T-helper 1 cell treated with Interleukin-12 subunit alpha and Interleukin-12 subunit beta and Interleukin-4 antibody, amounts not matched to agents 30 μg/mL and 1 μg/mL, for 36 hours (primary cell): Measurements from ENCODE around the gene WSB2.
"Not testable (repeated sequence)": the region's sequence is repeated elsewhere in the genome, so short reads cannot be mapped to it uniquely, and the experiment has no call there.

Source experiments
- H3K27ac Mint-ChIP-seq: one replicate; pipeline ENCODE4 v1.8.0; 2021; ENCODE audit warnings: mild to moderate bottlenecking, mixed read lengths
- H3K27me3 Mint-ChIP-seq: one replicate; pipeline ENCODE4 v1.8.0; 2021; ENCODE audit warnings: low read depth, mixed read lengths
- H3K36me3 Mint-ChIP-seq: one replicate; pipeline ENCODE4 v1.8.0; 2021; ENCODE audit warnings: low read depth, mixed read lengths
- H3K4me1 Mint-ChIP-seq: one replicate; pipeline ENCODE4 v1.8.0; 2021; ENCODE audit warnings: low read depth, mixed read lengths
- H3K4me3 Mint-ChIP-seq: one replicate; pipeline ENCODE4 v1.8.0; 2021; ENCODE audit warnings: mild to moderate bottlenecking, moderate library complexity, mixed read lengths
- H3K9me3 Mint-ChIP-seq: one replicate; pipeline ENCODE4 v1.8.0; 2021; ENCODE audit warnings: mixed read lengths

WSB2 gene

DNA sequence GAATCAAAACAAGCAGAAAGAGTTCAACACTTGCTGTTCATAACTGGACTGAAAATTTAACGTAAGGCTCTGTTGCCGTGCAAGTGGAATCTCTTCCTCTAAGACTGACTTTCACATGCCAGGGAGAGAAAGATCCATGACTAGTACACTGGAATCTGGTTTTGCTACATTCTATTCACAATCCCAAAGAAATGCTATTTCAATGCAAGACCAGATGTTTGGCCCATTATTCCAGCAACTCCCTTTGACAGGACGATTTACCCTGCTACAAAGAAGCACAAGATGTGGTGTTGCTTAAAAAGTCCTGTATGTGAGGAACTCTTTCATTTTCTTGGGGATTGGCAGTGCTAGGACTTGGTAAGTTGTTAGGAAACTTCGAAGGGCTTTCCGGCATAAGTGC, 27.1 kb downstream of the WSB2 start:
- Mint-ChIP-seq H3K4me1 (peaks cover 20% of the 10 kb centered on the region), H3K9me3 (no peaks in the 10 kb centered on the region), H3K27ac (no peak overlapping the region), H3K4me3 (no peak overlapping the region), H3K27me3 (no peaks in the 10 kb centered on the region), H3K36me3 (peaks cover 58% of the 10 kb centered on the region)

DNA sequence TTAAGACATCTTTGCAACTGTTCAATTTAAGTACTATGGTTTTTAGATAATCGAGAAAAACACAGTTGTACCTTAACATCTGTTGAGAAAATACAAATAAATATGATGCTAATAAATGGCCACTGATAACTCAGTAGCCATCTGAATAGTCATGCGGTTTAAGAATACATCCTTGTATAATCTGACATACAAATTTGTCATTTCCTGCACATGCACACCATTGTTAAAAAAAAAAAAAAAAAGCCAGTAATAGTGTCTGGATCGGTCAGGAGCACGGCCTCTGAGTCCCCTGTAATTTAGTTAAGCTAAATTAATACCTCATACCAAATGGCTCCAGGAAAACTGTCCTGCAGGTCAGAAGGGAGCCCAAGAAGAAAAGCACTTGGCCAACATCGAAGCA, 27.7 kb downstream of the WSB2 start:
- no peak overlapping the region for H3K4me3 Mint-ChIP-seq
- H3K9me3 Mint-ChIP-seq: no peaks in the 10 kb centered on the region
- H3K27me3 Mint-ChIP-seq: no peaks in the 10 kb centered on the region

DNA sequence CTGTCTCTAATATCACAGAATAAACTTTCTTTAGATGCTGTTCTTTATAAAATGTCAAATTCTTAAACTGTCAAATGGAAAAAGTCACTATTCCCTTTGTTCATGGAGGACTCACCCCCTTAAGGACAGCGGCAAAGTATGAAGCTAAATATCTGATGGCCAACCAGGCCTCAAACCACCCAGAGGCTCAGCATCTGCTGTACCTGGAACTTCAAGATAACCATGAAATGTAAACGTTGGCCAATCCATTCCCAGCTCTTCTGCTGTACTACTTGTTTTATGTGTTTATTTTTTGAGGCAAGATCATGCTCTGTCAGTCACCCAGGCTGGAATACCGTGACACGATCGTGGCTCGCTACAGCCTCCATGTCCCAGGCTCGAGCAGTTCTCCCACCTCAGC, 28.8 kb downstream of the WSB2 start:
- H3K9me3 Mint-ChIP-seq: no peaks in the 10 kb centered on the region
- peaks cover 20% of the 10 kb centered on the region for H3K4me1 Mint-ChIP-seq
- H3K36me3 Mint-ChIP-seq: peaks cover 58% of the 10 kb centered on the region
- H3K27me3 Mint-ChIP-seq: no peaks in the 10 kb centered on the region
- H3K4me3 Mint-ChIP-seq: no peak overlapping the region
- peak overlapping the region; percentile 45 for H3K27ac Mint-ChIP-seq

More for the DNA sequence above, 27.7 kb downstream of the WSB2 start:
- Mint-ChIP-seq H3K4me1 (peaks cover 20% of the 10 kb centered on the region), H3K36me3 (peaks cover 56% of the 10 kb centered on the region), H3K27ac (no peak overlapping the region)

DNA sequence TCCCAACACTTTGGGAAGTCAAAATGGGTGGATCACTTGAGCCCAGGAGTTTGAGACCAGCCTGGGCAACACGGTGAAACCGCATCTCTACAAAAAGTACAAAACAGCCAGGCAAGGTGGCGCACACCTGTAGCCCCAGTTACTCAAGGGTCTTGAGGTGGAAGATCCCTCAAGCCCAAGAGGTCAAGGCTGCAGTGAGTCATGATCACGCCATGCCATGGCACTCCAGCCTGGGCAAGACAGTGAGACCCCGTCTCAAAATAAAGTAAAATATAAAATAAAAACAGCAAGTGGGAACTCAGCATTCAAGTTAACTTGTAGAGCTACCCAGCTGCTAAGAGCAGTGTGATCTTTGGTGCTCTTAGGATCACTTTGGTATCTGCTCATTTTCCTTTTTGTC, 31.8 kb downstream of the WSB2 start:
- Mint-ChIP-seq H3K4me3 (no peak overlapping the region), H3K36me3 (peaks cover 47% of the 10 kb centered on the region), H3K4me1 (peaks cover 7% of the 10 kb centered on the region), H3K9me3 (no peaks in the 10 kb centered on the region), H3K27me3 (no peaks in the 10 kb centered on the region), H3K27ac (no peak overlapping the region)

DNA sequence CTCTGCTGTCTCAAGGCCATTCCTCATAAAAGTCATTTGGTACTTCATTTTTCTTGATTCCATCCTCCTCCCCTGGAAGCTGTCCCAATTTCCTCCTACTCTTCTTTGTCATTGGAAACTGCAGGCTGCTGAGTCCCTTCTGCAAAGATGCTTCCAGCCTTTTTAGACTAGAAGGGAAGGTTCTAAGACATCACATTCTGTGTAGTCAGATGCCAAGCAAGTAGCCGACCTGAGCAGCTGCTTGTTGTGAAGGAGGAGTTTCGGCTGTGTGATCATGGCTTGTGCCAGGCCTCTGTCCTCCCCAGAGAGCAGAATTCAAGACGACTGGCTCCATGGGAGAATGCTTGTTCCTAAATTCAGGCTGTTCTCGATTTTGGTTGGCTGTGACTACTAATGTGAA, 35.8 kb downstream of the WSB2 start:
- H3K4me1 Mint-ChIP-seq: peaks cover 5% of the 10 kb centered on the region
- H3K4me3 Mint-ChIP-seq: no peak overlapping the region
- H3K27me3 Mint-ChIP-seq: no peaks in the 10 kb centered on the region
- no peaks in the 10 kb centered on the region for H3K9me3 Mint-ChIP-seq
- H3K27ac Mint-ChIP-seq: no peak overlapping the region
- H3K36me3 Mint-ChIP-seq: peaks cover 49% of the 10 kb centered on the region

DNA sequence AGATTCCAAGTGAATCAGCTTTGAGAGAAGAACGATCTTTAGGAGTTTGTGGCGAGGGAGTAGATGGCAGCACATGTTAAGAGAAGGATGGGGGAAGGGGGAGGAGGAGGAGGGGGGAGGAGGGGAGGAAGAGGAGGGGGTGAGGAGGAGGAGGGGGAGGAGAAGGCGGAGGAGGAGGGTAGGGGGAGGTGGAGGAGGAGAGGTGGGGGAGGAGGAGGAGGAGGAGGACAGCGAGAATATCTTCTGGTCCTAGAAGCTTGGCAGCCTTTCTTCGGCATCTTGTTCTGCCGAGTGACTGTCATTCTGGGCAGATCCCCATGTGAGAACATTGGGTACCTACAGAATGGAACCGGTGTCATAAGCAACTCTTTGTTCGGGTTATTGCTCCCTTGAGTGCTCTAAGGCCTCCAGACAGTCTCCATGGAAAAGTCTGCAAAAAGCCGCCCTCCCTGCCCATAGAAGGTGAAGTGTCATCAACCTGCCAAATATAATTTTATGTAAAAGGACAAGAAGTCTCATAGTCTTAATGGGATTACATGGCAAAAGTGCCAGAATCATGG, 37.6 kb downstream of the WSB2 start:
- H3K27ac Mint-ChIP-seq: no peak overlapping the region

DNA sequence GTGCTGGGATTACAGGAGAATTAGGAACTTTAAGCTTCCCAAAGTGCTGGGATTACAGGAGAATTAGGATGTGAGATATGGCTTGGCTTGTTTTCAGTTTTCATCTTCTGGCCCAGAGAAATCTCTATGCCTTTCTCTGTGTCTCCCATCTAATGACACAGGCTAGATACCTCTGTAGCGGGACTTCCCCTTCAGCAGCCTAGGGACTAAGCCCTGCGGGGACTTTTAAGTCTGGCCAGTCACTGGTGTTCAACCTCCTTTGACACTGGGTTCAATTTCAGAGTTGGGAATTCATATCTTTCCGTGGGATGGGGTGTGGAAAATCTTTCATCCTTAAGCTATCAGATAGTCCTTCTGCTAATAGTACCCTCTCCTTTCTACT, 38.3 kb downstream of the WSB2 start:
- Mint-ChIP-seq H3K9me3 (no peaks in the 10 kb centered on the region), H3K4me1 (peaks cover 11% of the 10 kb centered on the region), H3K27ac (no peak overlapping the region), H3K27me3 (no peaks in the 10 kb centered on the region), H3K4me3 (no peak overlapping the region), H3K36me3 (peaks cover 42% of the 10 kb centered on the region)

More for the DNA sequence above, 37.6 kb downstream of the WSB2 start:
- Mint-ChIP-seq H3K27me3 (no peaks in the 10 kb centered on the region), H3K4me1 (peaks cover 6% of the 10 kb centered on the region), H3K9me3 (no peaks in the 10 kb centered on the region), H3K4me3 (no peak overlapping the region), H3K36me3 (peaks cover 47% of the 10 kb centered on the region)

DNA sequence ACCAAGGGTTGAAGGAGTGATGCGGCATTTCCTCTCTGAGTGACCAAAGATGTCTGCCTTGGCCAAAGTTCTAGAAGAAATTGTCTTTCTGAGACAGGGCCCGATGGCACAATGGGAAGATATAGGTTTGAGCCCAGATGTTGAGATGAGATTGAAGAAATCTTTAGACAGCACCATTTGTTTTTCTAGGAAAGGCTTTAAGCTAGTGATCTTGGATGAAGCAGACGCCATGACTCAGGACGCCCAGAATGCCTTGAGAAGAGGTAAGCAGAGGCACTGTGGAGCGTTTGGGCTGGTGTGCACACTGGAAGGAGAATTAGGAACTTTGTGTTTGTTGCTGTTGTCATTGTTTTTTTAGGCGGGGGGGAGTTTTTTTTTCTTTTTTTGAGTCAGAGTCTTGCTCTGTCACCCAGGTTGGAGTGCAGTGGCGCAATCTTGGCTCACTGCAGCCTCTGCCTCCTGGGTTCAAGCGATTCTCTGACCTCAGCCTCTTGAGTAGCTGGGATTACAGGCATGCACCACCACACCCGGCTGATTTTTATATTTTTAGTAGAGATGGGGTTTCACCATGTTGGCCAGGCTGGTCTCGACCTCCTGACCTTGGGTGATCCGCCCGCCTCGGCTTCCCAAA, 38.8 kb downstream of the WSB2 start:
- not testable (repeated sequence) for H3K27ac Mint-ChIP-seq, H3K9me3 Mint-ChIP-seq, H3K27me3 Mint-ChIP-seq, H3K4me3 Mint-ChIP-seq
- peaks cover 39% of the 10 kb centered on the region for H3K36me3 Mint-ChIP-seq
- H3K4me1 Mint-ChIP-seq: peaks cover 14% of the 10 kb centered on the region

DNA sequence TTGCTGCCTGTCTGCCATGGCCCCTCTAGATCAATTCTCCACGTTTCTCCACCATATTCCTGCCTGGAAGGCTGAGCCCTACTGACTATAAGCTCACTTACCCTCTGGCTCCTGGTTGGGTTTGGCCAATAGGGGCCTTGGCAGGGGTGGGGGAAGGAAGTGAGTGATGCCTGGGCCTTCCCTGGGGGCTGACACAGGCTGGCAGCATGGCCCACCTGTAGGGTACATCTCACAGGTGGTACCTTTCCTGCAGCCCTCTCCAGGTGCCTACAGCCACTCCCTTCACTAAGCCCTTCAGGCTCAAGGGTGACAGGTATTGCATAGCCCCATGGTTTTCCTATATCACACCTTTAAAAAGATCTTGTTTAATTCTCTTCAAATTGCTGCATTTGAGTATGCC, 40.9 kb downstream of the WSB2 start:
- no peaks in the 10 kb centered on the region for H3K27me3 Mint-ChIP-seq
- no peaks in the 10 kb centered on the region for H3K9me3 Mint-ChIP-seq
- no peak overlapping the region for H3K4me3 Mint-ChIP-seq
- H3K27ac Mint-ChIP-seq: no peak overlapping the region
- H3K36me3 Mint-ChIP-seq: peaks cover 29% of the 10 kb centered on the region
- H3K4me1 Mint-ChIP-seq: peaks cover 22% of the 10 kb centered on the region

DNA sequence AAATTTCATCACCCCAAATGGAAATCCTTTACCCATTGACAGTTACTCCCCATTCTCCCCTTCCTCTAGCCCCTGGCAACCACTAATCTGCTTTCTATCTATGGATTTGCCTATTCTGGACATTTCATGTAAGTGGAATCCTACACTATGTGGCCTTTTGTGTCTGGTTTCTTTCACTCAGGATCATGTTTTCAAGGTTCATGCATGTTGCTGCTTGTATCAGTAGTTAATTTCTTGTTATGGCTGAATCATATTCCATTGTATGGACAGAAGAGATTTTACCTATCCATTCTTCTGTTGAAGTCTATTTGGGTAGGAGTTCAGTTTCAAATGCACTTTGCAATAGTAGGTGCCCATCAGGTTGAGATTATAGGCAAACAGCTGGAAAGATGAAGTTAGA, 43.1 kb downstream of the WSB2 start:
- Mint-ChIP-seq H3K4me3 (peak overlapping the region; percentile 94), H3K9me3 (peaks cover 8% of the 10 kb centered on the region), H3K4me1 (peaks cover 20% of the 10 kb centered on the region), H3K36me3 (peaks cover 23% of the 10 kb centered on the region), H3K27ac (peak overlapping the region; percentile 60), H3K27me3 (peaks cover 10% of the 10 kb centered on the region)

DNA sequence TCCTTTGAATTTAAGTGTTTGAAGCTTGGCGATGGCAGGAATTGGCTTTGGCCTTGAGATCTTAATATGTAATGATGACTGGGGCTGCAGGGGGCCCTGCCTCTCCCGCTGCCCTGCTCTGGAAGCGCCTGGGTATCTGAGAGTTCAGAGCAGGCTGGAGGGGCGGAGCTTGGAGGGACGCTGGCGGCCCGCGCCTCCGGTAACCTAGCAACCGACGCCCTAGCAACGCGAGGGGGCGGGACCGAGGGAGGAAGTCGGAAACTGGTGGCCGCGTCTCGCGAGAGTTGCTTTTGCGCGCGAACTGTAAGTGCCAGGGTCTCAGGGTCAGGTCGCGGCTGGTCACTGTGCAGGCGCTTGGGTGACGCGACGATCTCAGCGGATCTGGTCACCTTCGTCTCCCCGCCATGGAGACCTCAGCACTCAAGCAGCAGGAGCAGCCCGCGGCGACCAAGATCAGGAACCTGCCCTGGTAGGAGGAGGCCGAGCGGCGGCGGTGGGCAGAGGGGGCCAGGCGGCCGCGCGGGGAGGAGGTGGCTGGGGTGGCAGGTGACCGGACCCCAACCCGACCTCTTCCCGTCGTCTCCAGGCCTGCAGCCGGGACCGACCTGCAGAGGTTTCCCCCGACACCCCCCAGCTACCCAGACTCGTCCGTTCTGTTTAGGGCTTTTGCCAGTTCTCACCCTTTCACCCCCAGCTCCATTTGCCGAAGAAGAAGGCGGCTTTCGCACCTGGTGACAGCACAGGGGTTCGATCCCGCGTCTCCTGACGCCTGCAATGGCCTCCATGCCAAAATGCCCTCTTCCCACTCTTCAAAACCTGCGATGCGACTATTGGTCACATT, 44.3 kb downstream of the WSB2 start, which contains the start of gene RFC5:
Gene RFC5, plus strand, starts transcription at position 280 of the 841 bp plus-strand sequence. Its CDS starts 125 bp downstream, at position 405.
- Mint-ChIP-seq H3K27ac (peak within 1 kb of the TSS; percentile 87), H3K36me3 (peaks cover 14% of the 10 kb centered on the region), H3K27me3 (peaks cover 10% of the 10 kb centered on the region), H3K4me1 (peaks cover 20% of the 10 kb centered on the region), H3K4me3 (peak within 1 kb of the TSS; percentile 94), H3K9me3 (peaks cover 8% of the 10 kb centered on the region)

DNA sequence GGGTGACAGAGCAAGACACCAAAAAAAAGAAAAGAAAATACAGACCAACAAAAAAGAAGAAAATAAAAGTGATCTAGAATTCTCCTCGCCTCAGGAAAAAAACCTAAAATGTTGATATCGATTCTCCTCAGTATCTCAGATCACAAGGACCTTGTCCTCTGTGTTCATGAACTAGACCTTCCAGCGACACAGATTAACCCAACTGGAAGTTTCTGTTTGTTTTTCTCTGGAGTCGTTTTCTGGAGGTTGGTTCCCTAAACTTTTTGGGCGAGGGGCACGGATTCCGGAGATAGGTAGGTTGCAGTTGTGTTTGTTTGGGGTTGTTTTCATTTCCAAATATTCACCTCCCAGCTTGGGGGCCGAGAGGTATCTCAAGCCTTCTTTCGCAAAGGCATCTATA, 45.0 kb downstream of the WSB2 start:
- H3K27ac Mint-ChIP-seq: no peak overlapping the region
- peaks cover 10% of the 10 kb centered on the region for H3K27me3 Mint-ChIP-seq
- H3K4me3 Mint-ChIP-seq: peak overlapping the region; percentile 94
- H3K4me1 Mint-ChIP-seq: peaks cover 20% of the 10 kb centered on the region
- H3K9me3 Mint-ChIP-seq: peaks cover 8% of the 10 kb centered on the region
- H3K36me3 Mint-ChIP-seq: peaks cover 10% of the 10 kb centered on the region

DNA sequence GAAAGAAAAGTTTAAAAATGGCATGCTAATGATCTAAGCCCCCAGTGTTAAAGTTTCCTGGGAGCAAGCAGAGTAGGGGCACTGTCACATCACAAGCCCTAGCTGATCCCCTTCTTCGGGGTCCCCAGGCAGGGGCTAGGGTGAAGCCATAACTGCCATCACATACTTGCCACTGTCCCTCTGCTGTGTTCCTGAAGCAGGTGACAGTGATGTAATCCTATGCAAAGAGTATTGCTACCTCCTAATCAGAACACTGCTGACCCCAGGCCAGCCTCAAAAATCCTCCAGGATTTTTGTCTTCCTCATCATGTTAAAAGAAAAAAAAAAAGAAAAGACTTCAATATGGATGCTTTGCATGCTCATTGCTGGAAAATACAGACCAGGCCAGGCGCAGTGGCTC, 45.7 kb downstream of the WSB2 start:
- H3K4me1 Mint-ChIP-seq: peaks cover 20% of the 10 kb centered on the region
- no peak overlapping the region for H3K27ac Mint-ChIP-seq
- no peak overlapping the region for H3K4me3 Mint-ChIP-seq
- peaks cover 10% of the 10 kb centered on the region for H3K27me3 Mint-ChIP-seq
- peaks cover 8% of the 10 kb centered on the region for H3K9me3 Mint-ChIP-seq
- peaks cover 5% of the 10 kb centered on the region for H3K36me3 Mint-ChIP-seq

DNA sequence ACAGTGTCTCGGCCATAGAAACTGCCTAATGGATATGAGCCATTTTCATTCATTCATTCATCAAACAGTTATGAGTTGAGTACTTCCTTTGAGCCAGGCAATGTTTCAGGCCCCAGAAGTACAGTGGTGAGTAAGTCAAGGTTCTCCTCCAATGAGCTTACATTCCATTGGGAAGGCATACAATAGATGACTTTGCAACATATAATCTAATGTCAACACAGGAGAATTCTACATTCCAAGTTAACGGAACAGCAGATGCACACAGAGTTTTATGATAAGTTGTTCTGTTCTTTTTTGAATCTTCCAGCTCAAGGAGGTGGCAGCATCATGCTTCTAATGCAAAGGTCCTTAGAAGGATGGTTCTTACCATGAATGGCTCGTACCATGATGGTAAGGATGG, 47.7 kb downstream of the WSB2 start:
- Mint-ChIP-seq H3K9me3 (peaks cover 8% of the 10 kb centered on the region), H3K36me3 (no peaks in the 10 kb centered on the region), H3K4me3 (no peak overlapping the region), H3K4me1 (peaks cover 16% of the 10 kb centered on the region), H3K27me3 (peaks cover 10% of the 10 kb centered on the region), H3K27ac (no peak overlapping the region)

DNA sequence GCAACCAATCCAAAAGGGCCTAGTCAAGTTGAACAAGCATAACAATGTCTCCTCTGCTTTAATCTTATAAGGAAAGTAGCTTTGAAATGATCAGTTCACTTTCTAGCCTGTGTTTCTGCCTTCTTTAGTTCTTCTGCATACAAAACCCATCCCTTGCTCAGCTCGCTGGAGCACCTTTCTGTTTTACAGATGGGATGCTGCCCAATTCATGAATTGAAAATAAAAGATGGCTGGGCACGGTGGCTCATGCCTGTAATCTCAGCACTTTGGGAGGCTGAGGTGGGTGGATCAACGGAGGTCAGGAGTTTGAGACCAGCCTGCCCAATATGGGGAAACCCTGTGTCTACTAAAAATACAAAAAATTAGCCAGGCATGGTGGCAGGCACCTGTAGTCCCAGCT, 49.0 kb downstream of the WSB2 start:
- H3K4me3 Mint-ChIP-seq: no peak overlapping the region
- no peaks in the 10 kb centered on the region for H3K36me3 Mint-ChIP-seq
- peaks cover 8% of the 10 kb centered on the region for H3K9me3 Mint-ChIP-seq
- H3K27me3 Mint-ChIP-seq: peaks cover 10% of the 10 kb centered on the region
- peaks cover 6% of the 10 kb centered on the region for H3K4me1 Mint-ChIP-seq
- no peak overlapping the region for H3K27ac Mint-ChIP-seq
